GM18519 (cell line): ENCODE measurements around the gene HSD17B1.
"Not testable (repeated sequence)": the region's sequence is repeated elsewhere in the genome, so short reads cannot be mapped to it uniquely, and the experiment has no call there.

ENCODE experiments used
- ATAC-seq: cut with Tn5 transposase; IDR thresholded peaks from one replicate; pipeline ENCODE4 v1.9.1; 2021; ENCODE audit warnings: mild to moderate bottlenecking, moderate library complexity; ENCODE audit not compliant: unreplicated experiment, low FRiP score

Gene HSD17B1

DNA sequence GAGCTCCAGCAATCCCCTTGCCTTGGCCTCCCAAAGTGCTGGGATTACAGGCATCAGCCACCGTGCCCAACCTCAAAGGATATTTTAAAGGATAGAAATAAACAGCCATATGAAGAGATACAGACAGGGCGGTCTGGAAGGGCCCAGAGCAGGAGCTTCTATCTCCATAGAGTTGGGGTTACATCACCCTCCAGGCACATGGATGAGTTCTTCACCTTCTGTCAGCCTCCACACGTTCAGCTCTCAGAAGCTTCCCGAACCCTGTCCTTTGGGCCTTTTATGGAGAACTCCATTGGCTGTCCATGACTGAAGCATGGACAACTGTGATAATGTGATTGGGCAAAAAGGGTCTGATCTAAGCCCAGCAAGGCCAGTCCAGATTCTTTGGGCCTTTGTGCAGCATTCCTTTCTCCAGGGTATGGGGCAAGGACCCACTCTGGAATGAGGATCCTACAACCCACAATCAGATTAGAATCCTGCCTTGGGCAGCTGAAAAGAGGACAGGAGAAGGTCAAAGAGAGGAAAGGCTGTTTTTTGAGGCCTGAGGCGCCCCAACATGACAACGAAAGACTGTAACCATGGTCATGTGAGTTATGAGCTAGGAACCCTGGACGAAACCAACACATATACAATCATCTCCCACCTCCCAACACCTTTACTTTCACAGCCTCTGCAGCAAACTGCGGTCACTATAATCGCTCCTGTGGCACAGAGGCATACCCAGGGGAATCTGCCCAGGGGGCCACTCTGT lies 6.8 kb upstream of the HSD17B1 start:
- ATAC-seq, result not testable (repeated sequence)

DNA sequence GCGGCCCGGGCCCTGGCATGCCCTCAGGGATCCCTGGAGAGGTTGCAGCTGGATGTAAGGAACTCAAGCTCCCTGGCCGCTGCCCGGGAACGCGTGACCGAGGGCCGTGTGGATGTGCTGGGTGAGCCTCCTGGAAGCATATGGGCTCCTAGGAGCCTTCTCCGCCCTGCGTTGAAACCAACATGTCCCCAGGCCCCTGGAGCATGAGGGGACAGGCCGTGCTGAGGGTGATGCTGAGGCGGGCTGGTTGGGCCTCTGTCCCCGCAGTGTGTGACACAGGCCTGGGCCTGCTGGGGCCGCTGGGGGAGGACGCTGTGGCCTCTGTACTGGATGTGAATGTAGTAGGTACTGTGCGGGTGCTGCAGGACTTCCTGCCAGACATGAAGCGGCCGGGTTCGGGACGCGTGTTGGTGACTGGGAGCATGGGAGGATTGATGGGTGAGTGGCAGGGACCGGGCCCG lies 5.7 kb upstream of the HSD17B1 start:
- ATAC-seq, result no peak

DNA sequence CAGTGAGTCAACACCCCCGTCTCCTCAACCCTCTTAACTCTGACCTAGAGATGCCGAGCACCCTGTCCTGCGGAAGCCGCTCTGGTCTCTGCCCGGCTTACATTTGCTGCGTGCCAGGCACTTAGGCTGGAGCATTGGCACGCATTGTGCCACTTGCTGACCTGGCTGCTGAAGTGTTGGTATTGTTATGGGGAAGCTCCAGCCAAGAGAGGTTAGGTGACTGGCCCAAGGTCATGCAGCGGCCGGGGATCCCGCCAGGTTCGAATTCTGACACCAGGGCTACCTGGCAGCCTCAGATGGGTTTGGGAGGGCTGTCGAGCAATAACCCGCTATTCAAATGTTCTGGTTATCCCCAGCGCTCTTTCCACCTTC lies 5.0 kb upstream of the HSD17B1 start:
- no peak for ATAC-seq

DNA sequence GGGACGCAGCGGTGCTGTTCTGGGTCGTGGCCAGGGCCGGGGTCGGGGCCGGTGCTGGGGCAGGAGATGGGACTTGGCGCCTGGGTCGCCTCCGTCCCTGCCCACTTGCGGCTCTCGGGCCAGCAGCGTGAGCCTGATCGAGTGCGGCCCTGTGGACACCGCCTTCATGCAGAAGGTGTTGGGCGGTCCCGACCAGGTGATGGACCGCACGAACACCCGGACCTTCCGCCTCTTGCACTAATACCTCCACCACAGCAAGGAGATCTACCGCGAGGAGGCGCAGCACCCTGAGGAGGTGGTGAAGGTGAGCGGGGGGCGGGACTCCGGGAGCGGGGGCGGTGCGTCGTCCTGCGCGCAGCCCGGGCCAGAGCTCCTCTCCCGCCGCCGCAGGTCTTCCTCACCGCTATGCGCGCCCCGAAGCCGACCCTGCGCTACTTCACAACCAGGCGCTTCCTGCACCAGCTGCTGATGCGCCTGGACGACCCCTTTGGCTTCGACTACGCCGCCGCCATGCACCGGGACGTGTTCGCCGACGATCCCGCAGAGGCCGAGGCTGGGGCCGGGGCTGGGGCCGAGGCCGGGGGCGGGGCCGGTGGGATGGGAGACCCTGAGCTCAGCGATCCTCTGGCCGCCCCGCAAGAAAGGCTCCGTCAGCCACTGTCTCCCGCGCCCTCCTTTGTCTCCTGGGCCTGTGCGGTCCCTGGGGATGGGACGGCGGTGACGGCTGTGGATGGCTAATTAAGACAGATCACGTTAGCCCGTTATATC lies 4.5 kb upstream of the HSD17B1 start:
- no peak for ATAC-seq

DNA sequence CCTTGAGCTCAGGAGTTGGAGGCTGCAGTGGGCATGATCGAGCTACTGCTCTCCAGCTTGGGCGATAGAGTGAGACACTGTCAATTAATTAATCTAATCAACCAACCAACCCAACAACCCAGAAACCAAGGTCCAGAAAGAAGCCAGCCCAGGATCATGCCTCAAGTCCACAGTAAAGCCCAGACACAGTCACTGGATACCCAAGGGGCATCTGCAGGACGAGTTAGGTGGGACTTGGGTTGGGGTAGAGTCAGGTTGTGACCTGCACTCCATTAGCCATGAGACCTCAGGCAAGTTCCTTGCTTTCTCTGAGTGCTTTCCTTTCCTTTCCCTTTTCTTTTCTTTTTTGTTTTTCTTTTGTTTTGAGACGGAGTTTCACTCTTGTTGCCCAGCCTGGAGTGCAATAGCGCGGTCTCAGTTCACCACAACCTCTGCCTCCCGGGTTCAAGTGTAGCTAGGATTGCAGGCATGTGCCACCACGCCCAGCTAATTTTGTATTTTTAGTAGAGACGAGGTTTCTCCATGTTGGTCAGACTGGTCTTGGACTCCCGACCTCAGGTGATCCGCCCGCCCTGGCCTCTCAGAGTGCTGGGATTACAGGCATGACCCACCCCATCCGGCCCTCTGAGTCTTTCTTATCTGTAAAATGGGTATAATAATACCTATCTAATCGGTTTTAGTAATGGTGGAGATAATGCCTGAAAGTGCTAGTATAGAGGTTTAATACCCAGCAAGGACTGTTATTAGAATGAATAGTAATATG lies 3.5 kb upstream of the HSD17B1 start:
- ATAC-seq, result no peak

DNA sequence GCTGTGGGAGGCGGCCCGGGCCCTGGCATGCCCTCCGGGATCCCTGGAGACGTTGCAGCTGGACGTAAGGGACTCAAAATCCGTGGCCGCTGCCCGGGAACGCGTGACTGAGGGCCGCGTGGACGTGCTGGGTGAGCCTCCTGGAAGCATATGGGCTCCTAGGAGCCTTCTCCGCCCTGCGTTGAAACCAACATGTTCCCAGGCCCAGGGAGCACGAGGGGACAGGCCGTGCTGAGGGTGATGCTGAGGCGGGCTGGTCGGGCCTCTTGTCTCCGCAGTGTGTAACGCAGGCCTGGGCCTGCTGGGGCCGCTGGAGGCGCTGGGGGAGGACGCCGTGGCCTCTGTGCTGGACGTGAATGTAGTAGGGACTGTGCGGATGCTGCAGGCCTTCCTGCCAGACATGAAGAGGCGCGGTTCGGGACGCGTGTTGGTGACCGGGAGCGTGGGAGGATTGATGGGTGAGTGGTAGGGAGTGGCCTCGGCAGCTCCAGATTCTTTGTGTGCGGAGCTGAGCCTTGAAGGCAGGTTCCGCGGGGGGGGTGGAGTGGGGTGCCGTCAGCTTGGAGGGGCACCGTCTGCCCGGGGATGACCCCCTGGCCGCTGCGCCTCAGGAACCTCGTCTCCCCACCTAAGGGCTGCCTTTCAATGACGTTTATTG lies 567 bp downstream of the HSD17B1 start:
- no peak for ATAC-seq

DNA sequence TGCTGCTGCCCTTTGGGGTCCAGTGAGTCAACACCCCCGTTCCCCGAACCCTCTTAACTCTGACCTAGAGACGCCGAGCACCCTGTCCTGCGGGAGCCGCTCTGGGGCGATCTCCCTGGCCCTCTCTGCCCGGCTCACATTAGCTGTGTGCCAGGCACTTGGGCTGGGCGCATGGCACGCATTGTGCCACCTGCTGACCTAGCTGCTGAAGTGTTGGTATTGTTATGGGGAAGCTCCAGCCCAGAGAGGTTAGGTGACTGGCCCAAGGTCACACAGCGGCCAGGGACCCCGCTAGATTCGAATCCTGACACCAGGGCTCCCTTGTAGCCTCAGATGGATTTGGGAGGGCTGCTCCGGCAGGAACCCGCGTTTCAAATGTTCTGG lies 1.1 kb downstream of the HSD17B1 start:
- ATAC-seq, result no peak

DNA sequence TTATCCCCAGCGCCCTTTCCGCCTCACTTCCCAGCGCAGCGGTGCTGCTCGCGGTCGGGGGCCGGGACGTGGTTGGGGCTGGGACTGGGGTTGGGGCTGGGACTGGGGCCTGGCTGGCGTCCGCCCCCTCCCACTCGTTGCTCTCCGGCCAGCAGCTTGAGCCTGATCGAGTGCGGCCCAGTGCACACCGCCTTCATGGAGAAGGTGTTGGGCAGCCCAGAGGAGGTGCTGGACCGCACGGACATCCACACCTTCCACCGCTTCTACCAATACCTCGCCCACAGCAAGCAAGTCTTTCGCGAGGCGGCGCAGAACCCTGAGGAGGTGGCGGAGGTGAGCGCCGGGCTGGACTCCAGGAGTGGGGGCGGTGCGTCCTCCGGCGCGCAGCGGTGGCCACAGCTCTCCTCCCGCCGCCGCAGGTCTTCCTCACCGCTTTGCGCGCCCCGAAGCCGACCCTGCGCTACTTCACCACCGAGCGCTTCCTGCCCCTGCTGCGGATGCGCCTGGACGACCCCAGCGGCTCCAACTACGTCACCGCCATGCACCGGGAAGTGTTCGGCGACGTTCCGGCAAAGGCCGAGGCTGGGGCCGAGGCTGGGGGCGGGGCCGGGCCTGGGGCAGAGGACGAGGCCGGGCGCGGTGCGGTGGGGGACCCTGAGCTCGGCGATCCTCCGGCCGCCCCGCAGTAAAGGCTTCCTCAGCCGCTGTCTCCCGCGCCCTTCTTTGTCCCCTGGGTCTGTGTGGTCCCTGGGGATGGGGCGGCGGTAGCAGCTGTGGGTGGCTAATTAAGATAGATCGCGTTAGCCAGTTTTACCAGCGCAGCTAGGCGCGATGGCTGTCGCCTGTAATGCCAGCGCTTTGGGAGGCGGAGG lies 1.8 kb downstream of the HSD17B1 start:
- peak; percentile 56 for ATAC-seq

DNA sequence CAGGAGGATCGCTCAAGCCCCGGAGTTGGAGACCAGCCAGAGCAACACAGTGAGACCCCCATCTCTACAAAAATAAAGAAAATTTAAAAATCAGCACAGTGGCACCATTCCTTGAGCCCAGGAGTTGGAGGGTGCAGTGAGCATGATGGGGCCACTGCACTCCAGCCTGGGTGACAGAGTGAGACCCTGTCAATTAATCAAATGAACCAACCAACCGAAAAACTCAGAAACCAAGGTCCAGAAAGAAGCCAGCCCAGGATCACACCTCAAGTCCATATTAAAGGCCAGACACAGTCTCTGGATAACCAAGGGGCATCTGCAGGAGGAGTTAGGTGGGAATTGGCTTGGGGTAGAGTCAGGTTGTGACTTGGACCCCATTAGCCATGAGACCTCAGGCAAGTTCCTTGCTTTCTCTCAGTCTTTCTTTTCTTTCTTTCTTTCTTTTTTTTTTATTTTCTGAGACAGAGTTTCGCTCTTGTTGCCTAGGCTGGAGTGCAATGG lies 2.4 kb downstream of the HSD17B1 start:
- no peak for ATAC-seq

DNA sequence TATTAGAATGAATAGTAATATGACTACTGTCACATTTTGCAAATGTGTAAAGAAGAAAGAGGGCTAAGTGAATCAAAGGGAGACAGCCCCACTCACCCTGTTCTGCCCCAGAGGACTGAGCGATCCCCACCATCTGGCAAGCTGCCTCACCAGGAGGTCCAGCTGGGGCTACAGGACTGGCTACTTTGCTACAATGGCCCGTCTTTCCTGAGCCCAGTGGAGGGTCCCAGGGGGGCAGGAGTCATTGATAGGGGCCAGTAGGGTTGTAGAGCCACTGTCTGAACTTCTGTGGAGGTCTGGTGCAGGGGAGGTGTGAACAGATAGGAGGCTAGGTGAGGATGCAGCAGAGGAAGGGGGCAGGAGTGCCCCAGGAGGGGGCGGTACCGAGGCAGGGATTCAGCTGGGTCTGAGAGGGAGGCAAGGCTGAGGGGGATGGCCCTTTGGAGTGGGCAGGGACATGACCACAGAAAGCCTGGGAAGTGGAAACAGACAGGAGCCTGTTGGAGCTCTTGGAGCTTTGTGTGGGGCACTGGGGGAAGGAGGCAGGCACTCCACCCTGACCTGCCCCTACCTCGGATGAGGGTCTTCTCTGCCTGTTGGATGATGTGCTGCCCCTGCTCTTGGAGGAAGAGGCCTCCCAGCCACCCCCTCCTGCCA lies 3.4 kb downstream of the HSD17B1 start:
- not testable (repeated sequence) for ATAC-seq

DNA sequence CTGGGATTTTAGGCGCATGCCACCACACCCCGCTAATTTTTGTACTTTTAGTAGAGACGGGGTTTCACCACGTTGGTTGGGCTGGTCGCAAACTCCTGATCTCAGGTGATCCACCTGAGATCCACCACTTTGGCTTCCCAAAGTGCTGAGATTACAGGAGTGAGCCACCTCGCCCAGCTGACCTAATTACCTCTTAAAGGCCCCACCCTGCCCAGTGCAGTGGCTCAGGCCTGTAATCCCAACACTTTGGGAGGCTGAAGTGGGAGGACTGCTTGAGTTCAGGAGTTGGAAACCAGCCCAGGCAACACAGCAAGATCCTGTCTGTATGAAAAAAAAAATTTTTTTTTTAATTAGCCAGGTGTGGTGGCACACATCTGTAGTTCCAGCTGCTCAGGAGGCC lies 6.4 kb downstream of the HSD17B1 start:
- ATAC-seq, result no peak

DNA sequence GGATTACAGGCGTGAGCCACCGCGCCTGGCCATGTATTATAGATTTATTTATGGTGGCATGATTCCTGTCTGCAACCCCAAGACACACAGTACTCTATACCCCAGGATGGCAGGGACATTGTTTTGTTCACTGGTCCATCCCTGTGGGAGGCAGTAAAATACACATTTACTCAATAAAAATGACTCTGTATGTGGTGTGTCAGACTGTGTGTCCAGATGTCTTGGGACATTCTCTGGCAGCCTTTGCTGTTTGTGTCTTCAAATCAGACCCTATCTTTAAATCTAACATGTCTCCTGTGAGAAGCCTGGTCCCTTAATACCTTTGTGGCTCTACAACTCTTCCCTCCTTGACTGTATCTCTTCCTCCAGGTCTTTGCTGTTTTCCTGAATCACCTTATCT lies 7.5 kb downstream of the HSD17B1 start:
- ATAC-seq, result no peak

DNA sequence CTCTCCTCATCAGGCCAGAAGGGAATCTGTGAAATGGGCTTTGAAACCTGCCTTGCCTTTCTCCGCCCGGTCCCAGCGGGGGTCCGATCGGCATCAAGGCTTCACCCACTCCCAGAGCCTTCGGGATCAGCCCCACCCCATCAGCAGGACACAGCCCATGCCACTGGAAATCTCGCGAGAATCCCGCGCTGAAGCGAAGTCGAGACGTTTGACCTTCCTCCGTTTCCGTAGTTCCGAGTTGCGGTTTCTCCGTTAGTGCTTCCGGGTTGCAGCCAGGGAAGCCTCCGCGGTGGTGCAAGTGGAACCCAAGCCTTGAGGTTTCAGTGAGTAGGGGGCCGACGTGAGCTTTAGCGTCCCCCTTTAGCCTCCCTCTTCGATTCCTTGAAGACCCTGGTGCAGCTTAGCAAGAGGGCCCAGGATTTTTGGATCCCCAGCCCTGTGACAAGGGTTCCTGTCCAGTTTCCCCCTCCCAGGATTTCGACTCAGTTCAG lies 9.2 kb downstream of the HSD17B1 start, which contains the start of gene COASY:
Gene COASY (plus strand): TSS at position 252 of the 491 bp plus-strand sequence. CDS start 475 bp downstream, outside the sequence.
- no peak for ATAC-seq

DNA sequence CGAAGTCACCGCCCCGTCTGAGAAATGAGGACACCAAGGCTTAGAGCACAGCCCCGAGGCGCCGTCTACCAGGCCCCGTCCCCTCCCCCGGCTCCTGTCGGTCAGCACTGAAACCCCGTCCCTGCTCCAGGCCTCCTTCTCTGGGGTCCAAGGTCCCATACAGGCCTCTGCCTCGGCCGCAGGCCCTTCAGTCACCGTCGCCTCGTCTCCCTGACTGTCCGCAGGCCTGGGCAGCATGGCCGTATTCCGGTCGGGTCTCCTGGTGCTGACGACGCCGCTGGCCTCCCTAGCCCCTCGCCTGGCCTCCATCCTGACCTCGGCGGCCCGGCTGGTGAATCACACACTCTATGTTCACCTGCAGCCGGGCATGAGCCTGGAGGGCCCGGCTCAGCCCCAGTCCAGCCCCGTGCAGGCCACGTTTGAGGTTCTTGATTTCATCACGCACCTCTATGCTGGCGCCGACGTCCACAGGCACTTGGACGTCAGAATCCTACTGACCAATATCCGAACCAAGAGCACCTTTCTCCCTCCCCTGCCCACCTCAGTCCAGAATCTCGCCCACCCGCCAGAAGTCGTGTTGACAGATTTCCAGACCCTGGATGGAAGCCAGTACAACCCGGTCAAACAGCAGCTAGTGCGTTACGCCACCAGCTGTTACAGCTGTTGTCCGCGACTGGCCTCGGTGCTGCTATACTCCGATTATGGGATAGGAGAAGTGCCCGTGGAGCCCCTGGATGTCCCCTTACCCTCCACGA lies 9.8 kb downstream of the HSD17B1 start:
- no peak for ATAC-seq

DNA sequence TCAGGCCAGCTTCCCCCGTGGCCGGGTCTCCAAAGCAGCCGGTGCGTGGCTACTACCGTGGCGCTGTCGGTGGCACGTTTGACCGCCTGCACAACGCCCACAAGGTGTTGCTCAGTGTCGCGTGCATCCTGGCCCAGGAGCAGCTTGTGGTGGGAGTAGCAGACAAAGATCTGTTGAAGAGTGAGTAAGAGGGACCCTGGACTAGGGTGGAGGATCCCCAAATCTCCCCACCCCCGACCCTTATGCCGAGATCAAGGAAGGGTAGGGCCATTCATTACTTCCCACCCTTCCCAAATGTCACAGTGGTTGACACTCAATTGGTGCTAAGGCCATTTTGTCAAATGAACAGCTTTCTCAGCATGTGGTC lies 10.4 kb downstream of the HSD17B1 start:
- ATAC-seq, result no peak

DNA sequence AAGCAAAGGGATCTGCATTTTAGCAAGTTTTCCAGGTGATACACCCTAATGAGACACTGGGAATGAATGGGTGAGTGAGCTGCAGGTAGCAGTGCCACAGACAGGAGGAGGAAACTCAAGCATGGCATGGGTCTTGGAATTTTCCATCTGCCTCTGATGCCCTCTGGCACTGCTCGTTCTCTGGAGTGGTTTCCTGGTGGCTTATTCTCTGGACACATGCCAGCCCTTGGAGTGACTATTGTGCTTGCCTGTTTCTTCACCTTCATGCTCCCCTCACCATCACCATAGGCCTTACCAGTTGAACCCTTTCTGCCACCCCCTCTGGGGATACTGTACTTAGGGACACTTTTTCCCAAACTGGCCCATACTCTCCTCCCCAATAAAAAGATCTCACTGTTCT lies 10.8 kb downstream of the HSD17B1 start:
- no peak for ATAC-seq

DNA sequence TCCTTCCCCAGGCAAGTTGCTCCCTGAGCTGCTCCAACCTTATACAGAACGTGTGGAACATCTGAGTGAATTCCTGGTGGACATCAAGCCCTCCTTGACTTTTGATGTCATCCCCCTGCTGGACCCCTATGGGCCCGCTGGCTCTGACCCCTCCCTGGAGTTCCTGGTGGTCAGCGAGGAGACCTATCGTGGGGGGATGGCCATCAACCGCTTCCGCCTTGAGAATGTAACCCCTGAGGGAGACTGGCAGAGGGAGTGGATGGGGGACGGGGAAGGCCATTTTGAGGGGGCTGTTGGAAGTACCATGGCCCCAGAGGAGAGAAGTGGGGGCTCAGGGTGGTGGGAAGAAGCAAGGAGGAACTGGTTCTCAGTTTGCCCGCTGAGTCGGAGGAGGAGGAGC lies 11.2 kb downstream of the HSD17B1 start:
- ATAC-seq, result no peak

DNA sequence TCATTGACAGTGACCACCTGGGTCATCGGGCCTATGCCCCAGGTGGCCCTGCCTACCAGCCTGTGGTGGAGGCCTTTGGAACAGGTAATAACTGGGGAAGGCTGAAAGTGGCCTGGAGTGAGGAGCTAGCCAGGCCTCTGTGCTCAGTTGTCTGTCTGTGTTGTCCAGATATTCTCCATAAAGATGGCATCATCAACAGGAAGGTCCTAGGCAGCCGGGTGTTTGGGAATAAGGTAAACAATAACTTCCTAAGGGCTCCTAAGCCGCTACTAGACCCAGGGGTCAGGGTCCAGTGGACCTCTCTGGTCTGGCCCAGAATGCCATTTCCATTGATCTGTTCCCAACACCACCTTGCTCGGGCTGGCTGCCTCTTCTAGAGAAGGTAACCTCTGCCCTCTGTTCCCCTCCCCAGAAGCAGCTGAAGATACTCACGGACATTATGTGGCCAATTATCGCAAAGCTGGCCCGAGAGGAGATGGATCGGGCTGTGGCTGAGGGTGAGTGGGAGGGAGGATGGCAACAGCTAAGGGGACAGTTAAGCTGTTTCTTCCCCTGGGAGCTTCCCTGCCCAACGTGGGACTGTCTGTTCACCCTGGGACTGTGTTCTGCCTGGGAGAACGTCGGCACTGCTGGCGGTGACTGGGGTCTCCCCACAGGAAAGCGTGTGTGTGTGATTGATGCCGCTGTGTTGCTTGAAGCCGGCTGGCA lies 12.2 kb downstream of the HSD17B1 start:
- ATAC-seq, result no peak
